KMS-11 (cell line): ENCODE measurements around the gene STXBP6.

Experiments
- H2AFZ ChIP-seq: fragments of 200-600 bp; sonication (generic); 2 replicates; pipeline ENCODE4 v1.6.1; 2016; ENCODE audit warnings: antibody characterized with exemption, mixed run types, low read depth
- H3K27ac ChIP-seq: fragments of 200-600 bp; sonication (generic); 2 replicates; pipeline ENCODE4 v1.6.1; 2016; ENCODE audit warnings: mild to moderate bottlenecking, mixed run types
- H3K27me3 ChIP-seq: fragments of 200-600 bp; sonication (generic); 2 replicates; pipeline ENCODE4 v1.6.1; 2017; ENCODE audit warnings: mild to moderate bottlenecking, low read depth, mixed run types, moderate library complexity; ENCODE audit not compliant: insufficient read depth
- H3K36me3 ChIP-seq: fragments of 200-600 bp; sonication (generic); 2 replicates; pipeline ENCODE4 v1.6.1; 2017; ENCODE audit warnings: mild to moderate bottlenecking, mixed run types; ENCODE audit not compliant: insufficient read depth
- H3K4me1 ChIP-seq: fragments of 200-600 bp; sonication (generic); 2 replicates; pipeline ENCODE4 v1.6.1; 2016; ENCODE audit warnings: mild to moderate bottlenecking, low read depth, mixed run types; ENCODE audit not compliant: poor library complexity, severe bottlenecking
- H3K4me2 ChIP-seq: fragments of 200-600 bp; sonication (generic); 2 replicates; pipeline ENCODE4 v1.7.0; 2016; ENCODE audit warnings: mild to moderate bottlenecking, mixed run types
- H3K4me3 ChIP-seq: fragments of 200-600 bp; sonication (generic); IDR thresholded peaks from 2 replicates; pipeline ENCODE4 v1.6.1; 2017; ENCODE audit warnings: low read depth, low read length, mixed read lengths; ENCODE audit not compliant: insufficient read depth
- H3K79me2 ChIP-seq: fragments of 200-600 bp; sonication (generic); 2 replicates; pipeline ENCODE4 v1.6.1; 2016; ENCODE audit warnings: low read depth, mixed run types; ENCODE audit not compliant: insufficient read depth
- H3K9ac ChIP-seq: fragments of 200-600 bp; sonication (generic); 2 replicates; pipeline ENCODE4 v1.6.1; 2016; ENCODE audit warnings: mild to moderate bottlenecking, mixed run types
- H4K20me1 ChIP-seq: fragments of 200-600 bp; sonication (generic); 2 replicates; pipeline ENCODE4 v1.6.1; 2016; ENCODE audit warnings: mild to moderate bottlenecking, mixed run types; ENCODE audit not compliant: insufficient read depth
- CTCF ChIP-seq: fragments of 200-600 bp; sonication (generic); conservative IDR thresholded peaks from 2 replicates; pipeline ENCODE4 v1.6.1; 2017; ENCODE audit warnings: low read depth, mild to moderate bottlenecking, antibody characterized with exemption, low read length, moderate library complexity, mixed read lengths

Gene STXBP6

GRCh38 chr14:24831677-24832076 is 218.3 kb downstream of the STXBP6 start:
- Histone ChIP-seq H3K4me3 (no peak overlapping the region), H3K4me2 (no peak overlapping the region), H3K79me2 (no peaks in the 10 kb centered on the region), H3K27ac (no peak overlapping the region), H2AFZ (no peak overlapping the region), H3K4me1 (no peaks in the 10 kb centered on the region), H3K27me3 (no peaks in the 10 kb centered on the region), H4K20me1 (no peaks in the 10 kb centered on the region), H3K36me3 (no peaks in the 10 kb centered on the region), H3K9ac (no peak overlapping the region)
- TF ChIP-seq CTCF: no peak

GRCh38 chr14:24829862-24830261 is 220.1 kb downstream of the STXBP6 start:
- Histone ChIP-seq H3K27ac (no peak overlapping the region), H3K36me3 (no peaks in the 10 kb centered on the region), H3K4me1 (no peaks in the 10 kb centered on the region), H3K27me3 (no peaks in the 10 kb centered on the region), H3K4me3 (no peak overlapping the region), H3K79me2 (no peaks in the 10 kb centered on the region), H2AFZ (no peak overlapping the region), H3K9ac (no peak overlapping the region), H4K20me1 (no peaks in the 10 kb centered on the region), H3K4me2 (no peak overlapping the region)
- TF ChIP-seq CTCF: no peak

- Histone ChIP-seq H4K20me1 (no peaks in the 10 kb centered on the region), H3K9ac (no peak overlapping the region), H3K4me1 (no peaks in the 10 kb centered on the region), H3K4me2 (no peak overlapping the region), H3K4me3 (no peak overlapping the region), H3K79me2 (no peaks in the 10 kb centered on the region), H2AFZ (no peak overlapping the region), H3K27me3 (no peaks in the 10 kb centered on the region), H3K36me3 (no peaks in the 10 kb centered on the region), H3K27ac (no peak overlapping the region)
- TF ChIP-seq CTCF: no peak
Observed at GRCh38 chr14:24828486-24828885, 221.5 kb downstream of the STXBP6 start.

- Histone ChIP-seq H3K79me2 (no peaks in the 10 kb centered on the region), H3K4me1 (no peaks in the 10 kb centered on the region), H3K9ac (no peak overlapping the region), H3K36me3 (no peaks in the 10 kb centered on the region), H3K4me3 (no peak overlapping the region), H3K4me2 (no peak overlapping the region), H3K27ac (no peak overlapping the region), H2AFZ (no peak overlapping the region), H3K27me3 (no peaks in the 10 kb centered on the region), H4K20me1 (no peaks in the 10 kb centered on the region)
- no peak for TF ChIP-seq CTCF
Observed at GRCh38 chr14:24826390-24826789, 223.6 kb downstream of the STXBP6 start.

- H2AFZ ChIP-seq: no peak overlapping the region
- no peaks in the 10 kb centered on the region for H3K4me1 ChIP-seq
- H3K9ac ChIP-seq: no peak overlapping the region
- H3K4me2 ChIP-seq: no peak overlapping the region
- no peak for TF ChIP-seq CTCF
- no peaks in the 10 kb centered on the region for H4K20me1 ChIP-seq
- no peak overlapping the region for H3K4me3 ChIP-seq
- H3K27ac ChIP-seq: no peak overlapping the region
- no peaks in the 10 kb centered on the region for H3K79me2 ChIP-seq
- H3K36me3 ChIP-seq: no peaks in the 10 kb centered on the region
- H3K27me3 ChIP-seq: no peaks in the 10 kb centered on the region
Observed at GRCh38 chr14:24820616-24821015, 229.3 kb downstream of the STXBP6 start.
